ENCODE measurements around the gene SORBS1.

Gene SORBS1

GRCh38 chr10:95406651-95407280, 154.4 kb downstream of the SORBS1 start:
- no peak for FAIRE-seq

- FAIRE-seq = no peak
Measured at GRCh38 chr10:95405655-95406054, 155.5 kb downstream of the SORBS1 start.

GRCh38 chr10:95404864-95405263, 156.3 kb downstream of the SORBS1 start:
- FAIRE-seq = no peak

GRCh38 chr10:95404462-95404858, 156.7 kb downstream of the SORBS1 start:
- no peak for FAIRE-seq

GRCh38 chr10:95403700-95404461, 157.3 kb downstream of the SORBS1 start:
- no peak for FAIRE-seq

- no peak for FAIRE-seq
Measured at GRCh38 chr10:95401704-95402469, 159.3 kb downstream of the SORBS1 start.

- no peak for FAIRE-seq
Measured at GRCh38 chr10:95400787-95401186, 160.4 kb downstream of the SORBS1 start.

GRCh38 chr10:95399183-95399582, 162.0 kb downstream of the SORBS1 start:
- no peak for FAIRE-seq

- FAIRE-seq = no peak
Measured at GRCh38 chr10:95397747-95398146, 163.4 kb downstream of the SORBS1 start.

- FAIRE-seq = no peak
Measured at GRCh38 chr10:95395947-95396449, 165.2 kb downstream of the SORBS1 start.

- FAIRE-seq = no peak
Measured at GRCh38 chr10:95394161-95394880, 166.8 kb downstream of the SORBS1 start.

- FAIRE-seq = no peak
Measured at GRCh38 chr10:95392681-95393164, 168.4 kb downstream of the SORBS1 start.

- FAIRE-seq = no peak
Measured at GRCh38 chr10:95392217-95392584, 169.0 kb downstream of the SORBS1 start.

GRCh38 chr10:95391581-95392216, 169.5 kb downstream of the SORBS1 start:
- no peak for FAIRE-seq

GRCh38 chr10:95391164-95391563, 170.0 kb downstream of the SORBS1 start:
- FAIRE-seq = no peak

- FAIRE-seq = no peak
Measured at GRCh38 chr10:95389982-95390381, 171.2 kb downstream of the SORBS1 start.

- FAIRE-seq = no peak
Measured at GRCh38 chr10:95389176-95389575, 172.0 kb downstream of the SORBS1 start.

- no peak for FAIRE-seq
Measured at GRCh38 chr10:95388539-95388938, 172.6 kb downstream of the SORBS1 start.

- no peak for FAIRE-seq
Measured at GRCh38 chr10:95388109-95388471, 173.1 kb downstream of the SORBS1 start.

- no peak for FAIRE-seq
Measured at GRCh38 chr10:95384011-95384704, 177.0 kb downstream of the SORBS1 start.

- no peak for FAIRE-seq
Measured at GRCh38 chr10:95382596-95382995, 178.6 kb downstream of the SORBS1 start.

- FAIRE-seq = no peak
Measured at GRCh38 chr10:95382174-95382573, 179.0 kb downstream of the SORBS1 start.
